GM23248 (cell line): Measurements from ENCODE around the gene SLC1A7.

Source experiments
- EZH2 ChIP-seq: fragments of 200-600 bp; sonication (generic); IDR thresholded peaks from 2 replicates; pipeline ENCODE4 v1.6.1; 2018; ENCODE audit warnings: antibody characterized with exemption, mild to moderate bottlenecking; ENCODE audit not compliant: insufficient read depth, poor library complexity, severe bottlenecking
- EZH2phosphoT487 ChIP-seq: fragments of 200-600 bp; sonication (generic); IDR thresholded peaks from 2 replicates; pipeline ENCODE4 v1.6.1; 2018; ENCODE audit warnings: antibody characterized with exemption, moderate library complexity, mild to moderate bottlenecking, low read depth; ENCODE audit not compliant: insufficient read depth

DNA sequence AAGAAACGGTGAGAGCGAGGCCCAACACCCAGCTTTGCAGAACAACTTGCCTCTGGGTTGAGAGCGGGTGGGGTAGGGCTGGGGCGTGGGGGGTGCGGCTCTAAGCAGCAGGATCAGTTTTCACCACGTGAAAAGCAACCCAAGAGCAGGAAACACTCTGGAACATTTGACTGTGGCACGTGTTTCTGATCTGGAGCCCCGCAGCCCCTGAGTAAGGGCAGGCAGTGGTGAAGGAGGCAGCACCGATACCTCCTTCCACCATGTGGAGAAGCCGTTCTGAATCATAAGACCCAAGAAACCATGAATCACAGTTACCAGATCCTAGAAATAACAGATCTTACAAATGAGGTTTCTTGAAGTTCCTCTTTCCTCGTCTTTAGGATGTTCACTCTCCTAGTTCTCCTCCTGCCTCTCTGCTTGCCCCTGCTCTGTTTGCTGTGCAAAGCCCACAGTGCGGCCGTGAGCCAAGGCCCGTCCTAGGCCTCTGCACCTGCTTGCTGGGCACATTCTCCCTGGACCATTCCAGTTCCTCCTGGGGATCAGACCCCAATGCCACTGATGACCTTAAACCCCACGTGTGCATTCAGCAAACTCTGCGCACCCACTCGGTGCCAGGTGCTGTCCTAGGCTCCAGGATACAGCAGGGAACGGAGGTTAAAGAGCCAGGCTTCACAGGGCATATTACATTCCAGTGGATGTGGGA lies 31.9 kb downstream of the SLC1A7 start:
- TF ChIP-seq EZH2phosphoT487 (no peak), EZH2 (no peak)
